Suprapubic skin (tissue), 4 donors: Measurements from ENCODE around the gene SAMD15.

Experiments
- EP300 ChIP-seq: sonication (generic); formaldehyde crosslinking; IDR thresholded peaks from one replicate; pipeline ENCODE4 v1.6.1; 2017; ENCODE audit warnings: antibody characterized with exemption
- POLR2A ChIP-seq, 2 donors: fragments of 450-650 bp; IDR thresholded peaks; one replicate each; pipeline ENCODE4 v1.6.1; 2017; ENCODE audit warnings: antibody characterized with exemption in 2 of 2, mild to moderate bottlenecking in 2 of 2, moderate library complexity in 2 of 2
- POLR2AphosphoS5 ChIP-seq, 3 donors: sonication (generic); formaldehyde crosslinking; IDR thresholded peaks; one replicate each; pipeline ENCODE4 v1.6.1; 2017; ENCODE audit warnings: antibody characterized with exemption in 3 of 3
- TF ChIP-seq, protein P1 (sequence below), 2 donors: fragments of 200-600 bp in 1 of 2; fragments of 450-650 bp in 1 of 2; sonication (generic) in 1 of 2; IDR thresholded peaks; one replicate each; pipeline ENCODE4 v1.5.1; 2016 to 2019; ENCODE audit warnings: antibody characterized with exemption in 2 of 2, mild to moderate bottlenecking in 1 of 2, moderate library complexity in 1 of 2

DNA sequence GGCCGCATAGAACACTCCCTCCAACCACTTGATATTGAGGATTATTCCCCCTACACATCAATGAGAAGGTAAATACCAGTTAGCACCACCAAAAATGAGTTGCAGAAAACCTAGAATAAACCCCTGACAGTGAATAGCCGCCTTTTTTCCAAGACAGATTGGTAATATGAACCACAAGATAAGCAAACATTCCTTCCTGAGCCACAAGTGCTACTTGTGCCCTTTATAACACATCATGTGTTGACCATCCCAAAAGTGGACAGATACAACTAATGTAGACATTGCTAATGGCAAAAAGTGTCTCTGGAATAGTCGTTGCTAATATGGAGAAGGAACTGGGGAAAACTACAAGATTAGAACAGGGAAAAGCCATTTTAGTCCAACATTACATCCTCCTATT lies 28.9 kb downstream of the SAMD15 start:
- TF ChIP-seq EP300 (no peak), POLR2A (IDR thresholded peaks at IDR 0.05) (no peak), POLR2AphosphoS5 (IDR thresholded peaks at IDR 0.05) (no peak)
- TF ChIP-seq, protein P1, sequence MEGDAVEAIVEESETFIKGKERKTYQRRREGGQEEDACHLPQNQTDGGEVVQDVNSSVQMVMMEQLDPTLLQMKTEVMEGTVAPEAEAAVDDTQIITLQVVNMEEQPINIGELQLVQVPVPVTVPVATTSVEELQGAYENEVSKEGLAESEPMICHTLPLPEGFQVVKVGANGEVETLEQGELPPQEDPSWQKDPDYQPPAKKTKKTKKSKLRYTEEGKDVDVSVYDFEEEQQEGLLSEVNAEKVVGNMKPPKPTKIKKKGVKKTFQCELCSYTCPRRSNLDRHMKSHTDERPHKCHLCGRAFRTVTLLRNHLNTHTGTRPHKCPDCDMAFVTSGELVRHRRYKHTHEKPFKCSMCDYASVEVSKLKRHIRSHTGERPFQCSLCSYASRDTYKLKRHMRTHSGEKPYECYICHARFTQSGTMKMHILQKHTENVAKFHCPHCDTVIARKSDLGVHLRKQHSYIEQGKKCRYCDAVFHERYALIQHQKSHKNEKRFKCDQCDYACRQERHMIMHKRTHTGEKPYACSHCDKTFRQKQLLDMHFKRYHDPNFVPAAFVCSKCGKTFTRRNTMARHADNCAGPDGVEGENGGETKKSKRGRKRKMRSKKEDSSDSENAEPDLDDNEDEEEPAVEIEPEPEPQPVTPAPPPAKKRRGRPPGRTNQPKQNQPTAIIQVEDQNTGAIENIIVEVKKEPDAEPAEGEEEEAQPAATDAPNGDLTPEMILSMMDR (IDR thresholded peaks at IDR 0.05): no peak
